GM19043 (cell line): ENCODE data around the gene ALCAM.

Experiments
- ATAC-seq: cut with Tn5 transposase; IDR thresholded peaks from one replicate; pipeline ENCODE4 v1.9.1; 2021; ENCODE audit warnings: low read depth; ENCODE audit not compliant: unreplicated experiment

Gene ALCAM

GRCh38 chr3:105614288-105615030, 247.8 kb downstream of the ALCAM start:
- ATAC-seq: no peak

GRCh38 chr3:105615814-105616213, 249.1 kb downstream of the ALCAM start:
- no peak for ATAC-seq

DNA sequence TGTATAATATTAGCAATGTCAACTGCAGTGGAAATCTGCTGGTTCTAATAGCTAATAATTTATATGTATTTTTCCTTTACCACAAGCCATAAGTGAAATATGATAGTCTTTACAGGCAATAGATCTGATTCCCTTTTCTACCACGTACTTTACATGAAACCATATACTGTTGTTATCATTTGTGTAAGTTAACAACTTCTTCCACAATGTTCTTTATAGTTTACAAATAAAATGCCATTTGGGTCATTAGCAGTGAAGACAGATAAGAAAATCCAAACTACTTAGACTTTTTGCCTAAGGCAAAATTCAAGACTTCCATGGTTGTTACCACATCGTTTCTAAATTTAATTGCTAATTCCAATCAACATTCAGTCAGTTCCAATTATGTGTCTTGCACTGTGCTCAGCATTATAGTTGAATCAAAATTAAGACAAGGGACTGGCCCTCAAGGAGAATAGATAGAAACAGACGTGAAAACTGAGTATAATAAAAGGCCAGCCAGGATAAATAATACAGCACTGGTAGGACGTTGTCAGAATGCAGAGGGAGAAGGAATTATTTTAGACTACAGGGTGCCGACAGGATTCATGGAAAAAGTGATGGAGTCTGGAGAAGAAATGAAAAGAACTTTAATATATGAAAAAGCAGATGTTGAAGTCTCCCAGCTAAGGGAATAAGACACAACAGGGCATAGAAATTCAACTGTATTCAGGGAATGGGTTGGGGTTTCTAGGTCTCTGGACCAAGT, 249.8 kb downstream of the ALCAM start:
- ATAC-seq: no peak

- ATAC-seq: no peak
These were observed 251.8 kb downstream of the ALCAM start for GRCh38 chr3:105618556-105618955.

DNA sequence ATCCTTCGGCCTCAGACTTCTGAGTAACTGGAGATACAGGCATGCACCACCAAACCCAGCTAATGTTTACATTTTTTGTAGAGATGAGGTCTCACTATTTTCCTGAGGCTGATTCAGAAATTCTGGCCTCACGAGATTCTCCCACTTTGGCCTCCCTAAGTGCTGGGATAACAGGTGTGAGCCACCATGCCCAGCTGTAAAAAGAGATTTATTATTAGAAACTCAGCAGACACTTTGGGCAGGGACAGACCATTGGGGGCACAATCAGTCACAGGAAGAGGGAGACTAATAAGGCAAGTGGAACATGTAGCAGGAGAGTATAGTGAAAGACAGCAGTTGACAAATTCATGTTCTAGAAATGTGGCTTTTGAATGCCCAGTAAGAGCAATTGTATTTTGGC, 252.9 kb downstream of the ALCAM start:
- ATAC-seq: no peak

DNA sequence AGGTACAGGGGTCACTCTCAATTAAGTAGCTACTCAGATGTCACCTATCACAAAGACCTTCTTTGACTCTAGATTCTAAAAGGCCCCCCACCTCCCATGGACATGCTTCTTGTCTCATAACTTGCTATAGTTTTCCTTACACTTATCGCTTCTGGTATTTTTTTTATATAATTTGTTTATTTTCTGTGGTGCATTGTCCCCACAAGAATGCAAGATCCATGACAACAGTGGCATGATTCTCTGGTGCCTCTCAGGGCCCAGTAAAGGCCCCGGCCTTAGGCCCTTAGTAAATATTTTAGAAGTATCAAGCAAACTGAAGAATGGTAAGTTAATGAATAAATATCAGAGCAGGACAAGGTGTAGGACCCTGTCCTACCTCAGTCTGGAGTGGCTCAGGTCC, 253.5 kb downstream of the ALCAM start:
- ATAC-seq: no peak

DNA sequence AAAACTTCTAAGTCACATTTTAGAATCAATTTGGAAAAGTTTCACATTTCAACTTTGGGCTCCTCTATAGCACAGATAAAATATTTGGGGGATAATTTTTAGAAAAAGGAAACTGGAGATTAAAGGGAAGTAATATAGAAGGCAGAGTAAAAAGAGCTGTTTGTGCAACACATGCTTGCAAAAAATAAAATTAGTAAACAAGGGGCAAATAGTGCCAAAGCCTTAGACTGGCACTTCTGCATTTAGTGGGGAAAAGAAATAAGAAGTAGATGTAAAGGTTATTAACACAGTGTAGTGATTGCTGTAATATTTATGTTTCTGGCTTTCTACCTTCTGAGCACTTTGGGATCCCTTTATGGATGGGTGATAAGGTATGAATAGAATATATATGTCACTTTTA, 255.5 kb downstream of the ALCAM start:
- no peak for ATAC-seq
